Endometrium (tissue), 2 donors: ENCODE results near the gene TTLL5.
"Not testable (repeated sequence)": the region's sequence is repeated elsewhere in the genome, so short reads cannot be mapped to it uniquely, and the experiment has no call there.

Experiments
- FAIRE-seq: peaks from 2 replicates; lab custom pipeline; 2012; peaks lifted over from hg19 to GRCh38; lab: Jason Lieb, UNC
- donor health status: control.
- donor health status: control.

TTLL5 gene

GRCh38 chr14:75835156-75835725 lies 174.2 kb downstream of the TTLL5 start:
- no peak for FAIRE-seq

GRCh38 chr14:75835737-75836136 lies 174.7 kb downstream of the TTLL5 start:
- FAIRE-seq, result no peak

- FAIRE-seq, result no peak
Observed at GRCh38 chr14:75837151-75837787, 176.2 kb downstream of the TTLL5 start.

- no peak for FAIRE-seq
Observed at GRCh38 chr14:75840911-75841310, 179.9 kb downstream of the TTLL5 start.

- no peak for FAIRE-seq
Observed at GRCh38 chr14:75842551-75842950, 181.5 kb downstream of the TTLL5 start.

GRCh38 chr14:75844486-75844885 lies 183.4 kb downstream of the TTLL5 start:
- FAIRE-seq, result no peak

GRCh38 chr14:75845136-75845804 lies 184.2 kb downstream of the TTLL5 start:
- FAIRE-seq, result no peak

- FAIRE-seq, result not testable (repeated sequence)
Observed at GRCh38 chr14:75846694-75847093, 185.6 kb downstream of the TTLL5 start.

- FAIRE-seq, result no peak
Observed at GRCh38 chr14:75847584-75847983, 186.5 kb downstream of the TTLL5 start.

- no peak for FAIRE-seq
Observed at GRCh38 chr14:75848167-75848913, 187.3 kb downstream of the TTLL5 start.

GRCh38 chr14:75849300-75849895 lies 188.4 kb downstream of the TTLL5 start:
- no peak for FAIRE-seq

GRCh38 chr14:75851574-75851866 lies 190.5 kb downstream of the TTLL5 start:
- FAIRE-seq, result no peak

GRCh38 chr14:75854111-75854799 lies 193.2 kb downstream of the TTLL5 start:
- FAIRE-seq, result no peak

- no peak for FAIRE-seq
Observed at GRCh38 chr14:75857199-75857598, 196.2 kb downstream of the TTLL5 start.

GRCh38 chr14:75858362-75858761 lies 197.3 kb downstream of the TTLL5 start:
- FAIRE-seq, result no peak

- FAIRE-seq, result no peak
Observed at GRCh38 chr14:75859746-75860145, 198.7 kb downstream of the TTLL5 start.

- no peak for FAIRE-seq
Observed at GRCh38 chr14:75860561-75861160, 199.6 kb downstream of the TTLL5 start.

GRCh38 chr14:75861161-75861621 lies 200.1 kb downstream of the TTLL5 start:
- no peak for FAIRE-seq

GRCh38 chr14:75863221-75863620 lies 202.2 kb downstream of the TTLL5 start:
- FAIRE-seq, result no peak

GRCh38 chr14:75864352-75864751 lies 203.3 kb downstream of the TTLL5 start:
- FAIRE-seq, result no peak

- no peak for FAIRE-seq
Observed at GRCh38 chr14:75865531-75865930, 204.5 kb downstream of the TTLL5 start.

- FAIRE-seq, result no peak
Observed at GRCh38 chr14:75866970-75867369, 205.9 kb downstream of the TTLL5 start.
